Non-pigmented ciliary epithelial cell (primary cell): ENCODE data around the gene TCHP.
"Not testable (repeated sequence)": the region's sequence is repeated elsewhere in the genome, so short reads cannot be mapped to it uniquely, and the experiment has no call there.

Experiments
- DNase-seq: peaks from one replicate; pipeline ENCODE4 v3.0.0-alpha.2; 2010; ENCODE audit warnings: low read depth

TCHP gene

GRCh38 chr12:109879351-109880042 is 20.6 kb upstream of the TCHP start:
- DNase-seq: no peak

GRCh38 chr12:109880043-109880931 is 19.8 kb upstream of the TCHP start, which contains the start of gene GLTP:
TSS of gene GLTP (minus strand) at chr12:109880541. CDS start at chr12:109880374, 167 bp downstream.
- no peak for DNase-seq

GRCh38 chr12:109880938-109881337 is 19.1 kb upstream of the TCHP start:
- no peak for DNase-seq

GRCh38 chr12:109881752-109882151 is 18.3 kb upstream of the TCHP start:
- no peak for DNase-seq

GRCh38 chr12:109883461-109883860 is 16.6 kb upstream of the TCHP start:
- no peak for DNase-seq

GRCh38 chr12:109885616-109886015 is 14.5 kb upstream of the TCHP start:
- DNase-seq: no peak

- DNase-seq: peak; percentile 78
Measured at GRCh38 chr12:109888179-109889020, 11.7 kb upstream of the TCHP start.

GRCh38 chr12:109890620-109891170 is 9.4 kb upstream of the TCHP start:
- DNase-seq: no peak

GRCh38 chr12:109891731-109892130 is 8.3 kb upstream of the TCHP start:
- DNase-seq: not testable (repeated sequence)

GRCh38 chr12:109892165-109892715 is 7.8 kb upstream of the TCHP start:
- no peak for DNase-seq

GRCh38 chr12:109892748-109893147 is 7.3 kb upstream of the TCHP start:
- no peak for DNase-seq

- DNase-seq: no peak
Measured at GRCh38 chr12:109893261-109893995, 6.6 kb upstream of the TCHP start.

- no peak for DNase-seq
Measured at GRCh38 chr12:109894939-109895338, 5.1 kb upstream of the TCHP start.

GRCh38 chr12:109896188-109896587 is 3.9 kb upstream of the TCHP start:
- no peak for DNase-seq

GRCh38 chr12:109897029-109897428 is 3.0 kb upstream of the TCHP start:
- DNase-seq: no peak

- DNase-seq: not testable (repeated sequence)
Measured at GRCh38 chr12:109899345-109899744, 729 bp upstream of the TCHP start.

- DNase-seq: no peak
Measured at GRCh38 chr12:109900752-109901580, 892 bp downstream of the TCHP start.

- DNase-seq: no peak
Measured at GRCh38 chr12:109902891-109903418, 2.9 kb downstream of the TCHP start.

GRCh38 chr12:109905301-109905700 is 5.2 kb downstream of the TCHP start:
- no peak for DNase-seq
